Measurements from ENCODE around the gene RPS21.

RPS21 gene

DNA sequence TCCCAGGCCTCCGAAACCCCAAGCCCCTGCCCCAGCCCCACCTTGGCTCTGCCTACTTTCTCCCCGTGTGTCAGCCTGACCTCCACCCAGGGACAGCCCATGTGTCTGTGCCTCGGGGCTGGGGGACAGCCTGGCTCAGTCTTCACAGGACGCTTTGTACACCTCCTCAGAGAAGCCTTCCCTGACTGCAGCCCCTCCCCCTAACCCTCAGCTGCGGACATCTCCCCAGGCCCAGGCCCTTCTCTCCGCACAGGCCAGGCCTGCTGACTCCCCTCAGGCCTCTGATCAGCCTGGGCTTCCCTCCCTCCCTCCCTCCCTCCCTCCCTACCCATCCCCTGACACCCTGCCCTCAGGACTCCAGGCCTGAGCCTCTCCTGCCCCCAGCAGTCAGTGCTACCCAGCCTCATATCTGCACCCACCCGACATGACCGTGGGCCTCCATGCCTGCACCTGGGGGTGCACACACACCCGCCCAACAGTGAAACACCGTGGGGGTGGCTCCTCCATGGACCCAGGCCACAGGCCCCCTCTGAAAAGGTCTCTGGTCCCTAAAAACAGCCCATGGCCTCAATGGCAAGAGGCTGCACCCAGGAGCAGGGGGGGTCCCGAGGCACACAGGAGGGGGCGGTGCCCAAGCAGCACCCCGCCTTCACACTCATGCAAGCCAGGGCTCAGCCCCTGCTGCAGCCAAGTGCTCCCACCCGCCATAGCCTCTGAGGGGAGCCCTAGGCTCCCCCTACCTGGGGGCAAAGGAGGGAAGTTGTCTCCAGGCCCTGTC, 32.7 kb upstream of the RPS21 start:
- no peak for DNase-seq

- no peak for DNase-seq
Observed at GRCh38 chr20:62354811-62355341, 32.0 kb upstream of the RPS21 start.

DNA sequence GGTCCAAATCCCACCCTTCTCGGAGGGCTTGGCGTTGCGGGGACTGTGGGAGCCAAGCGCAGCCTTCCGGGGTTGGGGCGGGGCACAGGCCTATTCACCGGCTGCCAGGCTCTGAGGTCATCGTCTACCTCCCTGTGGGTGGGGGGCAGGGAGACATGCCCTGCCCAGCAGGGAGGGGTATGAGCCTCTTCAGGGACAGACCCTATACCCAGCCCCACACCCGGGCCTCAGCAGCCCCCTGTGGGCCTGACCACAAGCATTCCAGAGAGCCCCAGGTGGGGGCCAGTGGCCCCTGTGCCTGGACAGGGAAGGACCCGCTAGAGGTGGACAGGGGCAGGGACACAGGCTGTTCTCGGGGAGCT, 31.4 kb upstream of the RPS21 start:
- no peak for DNase-seq

DNA sequence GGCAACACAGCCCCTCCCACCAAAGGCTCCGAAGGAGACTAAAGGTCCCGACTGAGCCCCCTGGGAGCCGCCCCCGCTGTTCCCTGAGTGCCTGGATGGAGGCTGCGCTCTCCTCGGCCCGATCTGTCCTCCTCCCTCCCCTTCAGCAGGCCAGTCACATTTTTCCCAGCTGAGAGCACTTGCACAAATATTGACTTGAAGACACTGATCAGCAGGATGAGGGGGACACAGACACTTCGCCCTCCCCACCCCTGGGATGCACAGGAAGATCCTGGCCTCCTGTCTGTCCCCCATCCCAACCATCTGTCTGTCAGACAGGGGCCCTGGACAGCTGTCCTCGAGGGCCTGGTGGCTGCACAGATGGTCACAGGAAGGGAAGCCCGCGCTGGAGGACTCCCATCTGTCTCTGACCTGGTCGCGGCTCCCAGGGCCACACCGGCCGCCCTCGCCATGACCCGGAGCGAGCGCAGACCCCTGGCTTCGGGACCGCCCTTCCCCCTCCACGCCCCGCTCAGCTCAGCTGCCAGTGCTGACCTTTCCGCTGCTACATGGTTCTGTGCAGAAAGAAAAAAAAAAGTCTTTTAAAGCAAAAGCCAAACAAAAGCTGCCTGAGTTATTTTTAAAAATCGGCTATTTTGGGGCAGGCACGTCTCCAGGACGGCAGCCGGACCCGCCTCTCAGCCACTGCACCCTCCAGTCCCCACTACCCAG, 30.9 kb upstream of the RPS21 start:
- no peak for DNase-seq

DNA sequence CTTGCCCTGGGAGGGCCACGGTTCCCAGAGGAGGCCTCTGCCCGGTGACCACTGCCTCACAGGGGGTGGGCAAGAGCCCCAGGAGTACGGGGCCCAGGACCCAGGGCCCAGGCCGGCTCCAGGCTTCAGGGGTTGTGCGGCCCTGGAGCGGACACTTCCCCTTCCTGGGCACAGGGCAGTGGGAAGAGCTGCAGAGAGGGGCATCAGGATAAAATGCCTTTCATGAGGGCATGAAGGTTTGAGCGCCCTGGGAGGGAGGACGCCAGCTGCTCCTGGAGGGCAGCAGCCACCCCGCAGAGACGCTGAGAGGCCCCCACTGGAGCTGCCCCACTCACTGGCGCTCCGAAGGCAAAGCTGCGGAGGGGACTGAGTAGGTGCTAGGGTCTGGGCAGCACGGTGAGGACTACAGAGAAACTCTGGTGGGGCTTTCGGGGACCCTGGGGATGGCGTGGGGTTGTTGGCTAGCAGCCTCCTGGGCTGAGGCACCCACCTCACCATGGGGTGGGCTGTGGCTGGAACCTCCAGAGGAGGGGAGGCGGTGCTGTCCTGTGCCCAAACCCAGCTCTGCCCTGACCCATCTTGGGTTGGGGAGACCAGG, 30.2 kb upstream of the RPS21 start:
- no peak for DNase-seq

DNA sequence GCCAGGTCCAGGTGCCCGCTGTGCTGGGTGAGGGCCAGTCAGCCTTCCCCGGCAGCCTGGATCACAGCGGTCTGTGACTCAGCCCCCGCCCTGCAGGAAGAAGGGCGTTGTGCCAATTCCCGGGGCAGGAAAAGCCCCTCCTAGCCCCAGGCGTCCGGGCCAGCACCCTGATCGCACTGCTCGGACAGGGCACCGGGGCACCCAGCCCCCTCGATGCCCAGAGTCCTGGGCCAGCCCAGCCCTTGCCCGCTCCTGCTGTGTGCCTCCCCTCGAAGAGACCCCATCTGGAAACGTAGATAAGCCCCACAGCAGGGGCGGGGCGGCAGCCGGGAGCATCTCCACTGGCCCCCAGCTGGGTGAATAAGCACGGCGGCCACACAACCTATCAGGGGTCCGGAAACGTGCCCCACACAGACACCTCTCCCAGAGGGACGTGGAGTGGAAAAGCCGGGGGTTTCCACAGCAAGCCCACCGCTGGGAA, 29.7 kb upstream of the RPS21 start:
- no peak for DNase-seq

DNA sequence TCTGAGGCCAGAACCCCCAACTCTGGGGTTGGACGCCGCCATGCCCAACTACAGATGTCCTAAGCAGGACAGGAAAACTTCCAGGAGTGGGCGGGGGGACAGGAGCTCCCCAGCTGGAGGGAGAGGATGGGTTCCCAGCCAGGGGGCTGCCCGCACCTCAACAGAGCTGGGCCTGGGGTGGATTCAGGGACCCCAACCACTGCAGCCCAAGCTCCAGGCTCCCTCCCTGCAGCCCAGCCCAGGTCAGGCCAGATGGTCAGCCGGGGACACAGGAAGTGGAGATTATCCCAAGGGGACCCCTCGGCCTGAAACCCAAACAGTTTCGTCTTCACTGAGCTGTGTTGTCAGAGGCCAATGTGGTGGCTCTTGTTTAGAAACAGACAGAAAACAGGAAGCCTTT, 29.2 kb upstream of the RPS21 start:
- DNase-seq, result no peak

- no peak for DNase-seq
Observed at GRCh38 chr20:62358171-62359042, 28.5 kb upstream of the RPS21 start.

- no peak for DNase-seq
Observed at GRCh38 chr20:62359043-62359490, 27.8 kb upstream of the RPS21 start.

- DNase-seq, result no peak
Observed at GRCh38 chr20:62359491-62360121, 27.3 kb upstream of the RPS21 start.

GRCh38 chr20:62360854-62361798, 25.8 kb upstream of the RPS21 start:
- DNase-seq, result no peak

DNA sequence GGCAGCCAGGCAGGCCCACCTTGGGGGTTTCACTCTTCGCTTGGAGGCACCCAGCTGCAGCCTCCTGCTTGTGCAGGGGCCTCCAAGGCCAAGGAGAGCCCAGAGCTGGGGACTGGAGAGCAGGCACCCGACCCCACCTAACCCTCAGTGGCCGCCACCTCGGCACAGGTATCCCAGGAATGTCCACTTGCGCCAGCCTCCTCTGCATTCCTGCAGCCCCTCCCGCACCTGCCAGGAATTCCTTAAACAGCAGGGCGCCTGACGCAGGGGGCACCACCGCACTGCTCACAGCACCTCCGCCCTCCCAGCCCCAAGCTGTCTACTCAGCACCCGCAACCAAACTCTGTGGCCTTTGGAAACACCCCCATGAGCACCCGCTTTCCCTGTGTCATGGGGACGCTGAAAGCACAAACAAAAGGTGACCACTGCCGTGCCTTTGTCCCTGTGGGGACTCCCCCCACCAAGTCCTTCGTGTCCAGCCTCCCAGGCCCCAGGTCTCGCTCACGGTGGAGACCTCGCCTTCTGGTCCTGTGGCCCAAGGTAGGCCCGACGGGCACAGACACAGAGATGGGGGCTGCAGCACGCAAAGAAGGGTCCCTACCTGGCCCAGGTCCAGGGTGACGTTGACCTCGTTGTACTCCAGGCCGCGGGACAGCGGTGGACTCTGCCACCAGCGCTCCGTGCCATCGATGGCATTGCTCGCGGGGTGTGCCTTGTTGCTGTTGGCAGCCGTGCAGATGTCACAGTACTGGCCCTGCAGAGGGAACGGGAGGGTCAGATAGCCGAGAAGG, 24.9 kb upstream of the RPS21 start:
- no peak for DNase-seq

DNA sequence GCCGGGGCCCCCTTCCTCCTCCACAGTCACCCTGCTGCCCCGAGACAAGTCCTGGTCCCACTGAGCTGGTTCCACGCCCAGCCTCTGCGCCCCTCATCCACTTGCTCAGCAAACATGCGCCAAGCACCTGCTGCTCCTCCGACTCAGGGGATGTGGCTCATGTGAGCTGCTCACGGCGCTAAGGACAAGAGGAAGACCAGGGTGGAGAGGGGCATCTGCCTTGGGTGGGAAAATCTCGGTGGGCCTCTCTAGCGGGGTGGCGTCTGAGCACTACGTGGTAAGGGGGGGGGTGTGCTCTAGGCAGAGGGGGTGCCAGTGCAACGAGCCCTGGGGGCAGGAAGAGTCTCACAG, 24.3 kb upstream of the RPS21 start:
- DNase-seq, result no peak

GRCh38 chr20:62362991-62363919, 23.6 kb upstream of the RPS21 start:
- DNase-seq, result no peak

DNA sequence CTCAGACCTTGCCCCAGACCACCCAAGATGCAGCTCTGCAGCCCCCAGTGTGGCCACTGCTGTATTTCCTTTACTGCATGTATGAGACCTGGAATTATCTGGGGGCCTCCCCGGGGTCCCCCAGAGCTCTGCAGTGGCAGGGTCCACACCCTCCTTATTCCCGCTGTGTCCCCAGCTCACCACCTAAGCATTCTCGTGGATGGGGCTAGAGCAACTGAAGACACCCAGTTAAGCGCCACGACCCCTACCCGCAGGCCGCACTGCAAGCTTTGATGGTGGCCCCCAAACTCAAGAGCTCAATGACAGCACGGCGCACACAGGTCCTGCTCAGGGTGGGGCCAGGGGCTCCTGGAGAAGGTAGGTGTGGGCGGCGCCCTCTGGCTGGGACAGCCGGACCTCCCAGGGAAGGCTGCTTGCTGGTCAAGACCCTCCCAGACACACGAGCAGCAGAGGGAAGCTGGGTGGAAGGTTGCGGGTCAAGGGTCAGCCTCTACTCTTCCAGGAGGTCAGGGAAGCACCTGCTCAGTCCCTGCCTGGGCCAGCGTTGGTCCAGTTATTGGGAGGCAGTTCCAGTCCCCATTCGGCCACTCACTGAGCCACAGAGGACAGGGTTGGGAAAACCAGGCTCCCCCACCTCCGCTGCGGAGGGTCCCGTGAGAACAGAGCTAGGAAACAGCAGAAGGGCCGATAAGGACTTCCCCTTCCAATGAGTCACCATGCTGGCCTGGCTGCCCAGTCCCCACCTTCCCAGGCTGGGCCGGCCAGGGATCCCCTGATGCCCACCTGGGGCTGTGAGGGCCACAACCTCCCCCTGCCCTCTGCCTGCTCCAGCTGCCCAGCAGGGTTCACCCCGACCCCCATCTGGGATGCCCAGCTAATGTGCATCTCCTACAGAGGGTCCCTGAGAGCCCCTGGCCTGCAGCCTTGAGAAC, 22.7 kb upstream of the RPS21 start:
- DNase-seq, result no peak

- no peak for DNase-seq
Observed at GRCh38 chr20:62364911-62365736, 21.8 kb upstream of the RPS21 start.

DNA sequence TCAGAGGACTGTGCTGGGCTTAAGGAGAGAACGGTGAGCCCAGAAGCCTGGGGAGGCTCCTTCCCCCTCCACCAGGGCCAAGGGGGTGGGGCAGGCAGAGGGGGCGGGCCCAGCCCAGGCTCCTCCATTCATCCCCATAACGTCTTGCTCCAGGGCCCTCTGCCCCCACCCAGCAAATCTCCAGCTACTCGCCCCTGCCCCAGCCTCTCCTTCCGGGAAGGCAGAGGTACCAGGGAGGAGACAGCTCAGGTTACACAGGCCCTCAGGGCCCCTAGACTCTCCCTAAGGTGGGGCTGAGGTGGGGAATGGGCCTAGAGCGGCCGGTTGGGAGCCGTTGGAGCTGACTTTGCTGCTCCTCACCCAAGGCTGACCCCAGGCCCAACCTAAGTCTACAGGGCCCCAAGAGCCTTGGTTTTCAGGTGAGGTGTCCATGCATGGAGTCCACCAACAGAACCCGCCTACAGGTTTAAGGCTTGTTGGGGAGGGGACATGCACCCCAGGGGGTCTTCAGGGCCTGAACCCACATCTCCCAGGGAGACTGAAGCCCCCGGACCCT, 21.0 kb upstream of the RPS21 start:
- DNase-seq, result no peak
